Measurements from ENCODE around the gene CCL22. TPM values are rescaled to one million over a fixed set of nuclear protein-coding genes. Genes with fewer than 3 reads are reported as not detected.

The CCL22 gene
- total and polyA plus RNA-seq, 12 donors, result 0.03 to 3.0 (median 0.25) TPM; not detected in 3

DNA sequence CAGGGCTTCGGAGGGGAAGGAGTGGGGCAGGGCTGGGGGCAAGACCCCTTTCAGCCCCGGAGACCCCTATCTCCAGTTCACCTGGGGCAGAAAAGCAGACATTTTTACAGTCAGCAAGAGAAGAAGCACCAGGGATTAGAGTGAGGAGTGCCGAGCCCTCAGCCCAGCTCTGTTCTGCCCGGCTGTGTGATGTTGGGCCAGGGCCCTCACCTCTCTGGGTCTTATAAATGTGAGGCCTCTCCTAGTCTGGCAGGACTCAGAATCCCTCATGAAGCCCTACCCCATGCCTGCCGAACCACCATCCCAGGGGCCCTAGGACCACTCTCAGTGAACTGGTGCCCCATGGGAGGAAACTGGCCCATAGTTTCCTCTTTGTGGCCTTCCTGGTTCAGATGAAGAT is 26.5 kb downstream of the CCL22 start:
- WGBS, 4 donors, result 77 to 89% (median 88%) methylated on average over 2 to 5 of the region's 5 CpGs
- no peak for DNase-seq
- H3K27ac ChIP-seq, result no peak overlapping the region

DNA sequence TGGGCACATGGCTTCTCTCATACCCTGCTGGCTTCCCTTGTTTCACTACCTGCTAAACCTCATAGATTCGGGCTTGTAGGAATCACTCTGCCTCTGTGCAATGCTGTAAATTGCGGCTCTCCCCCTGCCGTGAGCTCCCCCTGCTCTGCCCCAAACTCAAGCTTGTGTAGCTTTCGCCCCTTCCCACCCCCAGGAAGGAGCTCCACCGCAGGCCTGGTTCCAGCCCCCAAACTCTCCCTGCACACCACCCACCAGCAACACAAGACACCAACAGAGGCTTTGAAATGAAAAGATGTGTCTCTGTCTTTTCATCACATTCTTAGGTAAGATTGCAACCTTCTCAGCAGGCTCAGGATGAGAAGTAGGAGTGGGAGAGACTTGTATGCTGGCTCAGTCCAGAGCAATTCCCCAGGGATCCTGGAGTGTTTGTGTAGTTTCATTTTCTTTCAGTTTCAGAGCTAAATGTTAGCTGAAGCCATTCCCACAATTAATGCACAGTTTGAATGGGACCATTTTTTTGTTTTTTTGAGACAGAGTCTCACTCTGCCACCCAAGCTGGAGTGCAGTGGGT is 27.9 kb downstream of the CCL22 start:
- intact Hi-C loops (cut with DNase I), result no loop called here
- no peak for DNase-seq
- H3K4me1 ChIP-seq (replicated peaks in 1 of 2), result peaks cover 0 to 3% of the 10 kb centered on the region in 2 donors
- no peak overlapping the region for H3K4me3 ChIP-seq
- WGBS, 4 donors, result 60 to 79% (median 75%) methylated on average over 5 of the region's 5 CpGs
- no peaks in the 10 kb centered on the region for H3K27me3 ChIP-seq
- H3K27ac ChIP-seq, result no peak overlapping the region
- TF ChIP-seq, protein P1, sequence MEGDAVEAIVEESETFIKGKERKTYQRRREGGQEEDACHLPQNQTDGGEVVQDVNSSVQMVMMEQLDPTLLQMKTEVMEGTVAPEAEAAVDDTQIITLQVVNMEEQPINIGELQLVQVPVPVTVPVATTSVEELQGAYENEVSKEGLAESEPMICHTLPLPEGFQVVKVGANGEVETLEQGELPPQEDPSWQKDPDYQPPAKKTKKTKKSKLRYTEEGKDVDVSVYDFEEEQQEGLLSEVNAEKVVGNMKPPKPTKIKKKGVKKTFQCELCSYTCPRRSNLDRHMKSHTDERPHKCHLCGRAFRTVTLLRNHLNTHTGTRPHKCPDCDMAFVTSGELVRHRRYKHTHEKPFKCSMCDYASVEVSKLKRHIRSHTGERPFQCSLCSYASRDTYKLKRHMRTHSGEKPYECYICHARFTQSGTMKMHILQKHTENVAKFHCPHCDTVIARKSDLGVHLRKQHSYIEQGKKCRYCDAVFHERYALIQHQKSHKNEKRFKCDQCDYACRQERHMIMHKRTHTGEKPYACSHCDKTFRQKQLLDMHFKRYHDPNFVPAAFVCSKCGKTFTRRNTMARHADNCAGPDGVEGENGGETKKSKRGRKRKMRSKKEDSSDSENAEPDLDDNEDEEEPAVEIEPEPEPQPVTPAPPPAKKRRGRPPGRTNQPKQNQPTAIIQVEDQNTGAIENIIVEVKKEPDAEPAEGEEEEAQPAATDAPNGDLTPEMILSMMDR (IDR thresholded peaks at IDR 0.05), result no peak
- no peak for TF ChIP-seq POLR2A (IDR thresholded peaks at IDR 0.05)
- no peaks in the 10 kb centered on the region for H3K36me3 ChIP-seq (replicated peaks in 1 of 2)
- H3K9me3 ChIP-seq (replicated peaks in 1 of 3), result no peaks in the 10 kb centered on the region

More for the DNA sequence above, 26.5 kb downstream of the CCL22 start:
- intact Hi-C loops (cut with DNase I), result no loop called here
- Histone ChIP-seq H3K36me3 (replicated peaks in 1 of 2) (no peaks in the 10 kb centered on the region), H3K4me3 (no peak overlapping the region), H3K4me1 (replicated peaks in 1 of 2) (peaks cover 0 to 3% of the 10 kb centered on the region in 2 donors), H3K9me3 (replicated peaks in 1 of 3) (no peaks in the 10 kb centered on the region), H3K27me3 (no peaks in the 10 kb centered on the region)
- TF ChIP-seq, protein P1 (IDR thresholded peaks at IDR 0.05), result no peak
- no peak for TF ChIP-seq POLR2A (IDR thresholded peaks at IDR 0.05)

DNA sequence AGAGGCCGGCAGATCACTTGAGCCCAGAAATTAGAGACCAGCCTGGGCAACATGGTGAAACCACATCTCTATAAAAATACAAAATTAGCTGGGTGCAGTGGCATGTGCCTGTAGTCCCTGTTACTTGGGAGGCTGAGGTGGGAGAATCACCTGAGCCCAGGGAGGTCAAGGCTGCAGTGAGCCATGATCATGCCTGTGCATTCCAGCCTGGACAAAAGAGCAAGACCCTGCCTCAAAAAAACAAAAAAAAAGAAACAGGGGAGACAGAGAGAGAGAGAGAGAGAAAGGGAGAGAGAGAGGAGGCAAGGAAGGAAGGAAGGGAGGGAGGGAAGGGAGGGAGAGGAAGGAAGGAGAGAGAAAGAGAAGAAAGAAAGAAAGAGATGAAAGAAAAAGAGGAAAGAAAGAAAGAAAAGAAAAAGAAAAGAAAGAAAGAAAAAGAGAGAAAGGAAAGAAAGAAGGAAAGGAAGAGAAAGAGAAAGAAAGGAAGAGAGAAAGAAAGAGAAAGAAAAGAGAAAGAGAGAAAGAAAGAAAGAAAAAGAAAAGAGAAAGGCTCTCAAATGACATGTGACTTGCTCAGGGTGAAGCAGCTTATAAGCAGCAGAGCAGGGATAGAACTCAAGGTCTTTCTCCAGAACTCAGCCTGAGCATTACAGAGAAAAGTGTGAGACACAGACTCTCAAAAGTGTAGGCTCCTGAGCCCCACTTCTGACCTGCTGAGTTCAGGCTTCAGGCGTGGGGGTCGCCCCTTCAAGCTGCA is 29.2 kb downstream of the CCL22 start:
- Histone ChIP-seq H3K4me3 (no peak overlapping the region), H3K4me1 (replicated peaks in 1 of 2) (peaks cover 0 to 3% of the 10 kb centered on the region in 2 donors), H3K36me3 (replicated peaks in 1 of 2) (no peaks in the 10 kb centered on the region), H3K9me3 (replicated peaks in 1 of 3) (no peaks in the 10 kb centered on the region), H3K27me3 (no peaks in the 10 kb centered on the region), H3K27ac (no peak overlapping the region)
- WGBS, 4 donors, result 78 to 91% (median 85%) methylated on average over 3 of the region's 3 CpGs
- no peak for TF ChIP-seq POLR2A (IDR thresholded peaks at IDR 0.05)
- TF ChIP-seq, protein P1 (IDR thresholded peaks at IDR 0.05), result no peak
- no peak for DNase-seq
- intact Hi-C loops (cut with DNase I), result no loop called here

DNA sequence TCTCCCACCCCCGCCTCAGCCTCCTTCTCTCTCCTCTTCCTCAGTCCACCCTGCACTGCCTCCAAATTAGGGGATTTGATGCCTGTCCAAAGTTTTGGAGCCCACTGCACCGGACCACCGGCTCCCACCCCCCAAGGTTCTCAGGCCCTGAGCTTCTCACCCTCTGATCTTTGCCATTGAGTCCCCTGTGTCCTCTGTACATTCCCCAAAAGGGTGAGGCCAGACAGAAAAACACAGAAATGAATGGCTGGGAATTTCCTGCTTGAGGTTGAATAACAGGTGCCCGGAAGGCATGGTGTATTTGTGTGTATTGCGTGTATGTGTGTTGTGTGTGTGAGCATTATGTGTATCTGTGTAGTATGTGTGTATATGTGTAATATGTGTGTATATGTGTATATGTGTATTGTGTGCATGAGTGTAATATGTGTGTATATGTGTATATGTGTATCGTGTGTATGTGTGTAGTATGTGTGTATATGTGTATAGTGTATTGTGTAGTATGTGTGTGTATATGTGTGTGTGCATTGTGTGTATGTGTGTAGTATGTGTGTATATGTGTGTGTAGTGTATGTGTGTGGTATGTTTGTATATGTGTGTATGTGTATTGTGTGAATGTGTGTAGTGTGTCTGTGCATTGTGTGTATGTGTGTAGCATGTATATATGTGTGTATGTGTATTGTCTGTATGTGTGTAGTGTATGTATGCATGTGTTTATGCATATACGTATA is 29.9 kb downstream of the CCL22 start:
- WGBS, 4 donors, result 62 to 78% (median 75%) methylated on average over 6 to 7 of the region's 7 CpGs
- Histone ChIP-seq H3K27me3 (no peaks in the 10 kb centered on the region), H3K4me3 (no peak overlapping the region), H3K9me3 (replicated peaks in 1 of 3) (no peaks in the 10 kb centered on the region), H3K4me1 (replicated peaks in 1 of 2) (peaks cover 0 to 3% of the 10 kb centered on the region in 2 donors), H3K36me3 (replicated peaks in 1 of 2) (no peaks in the 10 kb centered on the region), H3K27ac (no peak overlapping the region)
- TF ChIP-seq POLR2A (IDR thresholded peaks at IDR 0.05), result no peak
- TF ChIP-seq, protein P1 (IDR thresholded peaks at IDR 0.05), result no peak
- intact Hi-C loops (cut with DNase I), result no loop called here
- no peak for DNase-seq

Measured in adrenal gland (tissue), 12 donors.